Activated T-helper 17 cell treated with anti-CD3 and anti-CD28 coated beads, Interleukin-2, amount 50 U/mL, for 72 hours (primary cell): ENCODE measurements around the gene ADAMTS2. TPM values are rescaled to one million over a fixed set of nuclear protein-coding genes. Genes with fewer than 3 reads are reported as not detected.

Experiments
- ATAC-seq: fragments of 150-1000 bp; cut with Tn5 transposase; replicated peaks from 2 replicates; pipeline ENCODE4 v1.10.0; 2021; ENCODE audit warnings: mild to moderate bottlenecking, moderate library complexity
- H3K27ac Mint-ChIP-seq: one replicate; pipeline ENCODE4 v1.8.0; 2022; ENCODE audit warnings: mixed read lengths
- H3K27me3 Mint-ChIP-seq: one replicate; pipeline ENCODE4 v1.8.0; 2022; ENCODE audit warnings: mixed read lengths
- H3K36me3 Mint-ChIP-seq: one replicate; pipeline ENCODE4 v1.8.0; 2022; ENCODE audit warnings: low read depth, mild to moderate bottlenecking, mixed read lengths
- H3K4me1 Mint-ChIP-seq: one replicate; pipeline ENCODE4 v1.8.0; 2022; ENCODE audit warnings: mixed read lengths
- H3K4me3 Mint-ChIP-seq: one replicate; pipeline ENCODE4 v1.8.0; 2022; ENCODE audit warnings: mild to moderate bottlenecking, mixed read lengths
- H3K9me3 Mint-ChIP-seq: one replicate; pipeline ENCODE4 v1.8.0; 2022; ENCODE audit warnings: mixed read lengths
- total RNA-seq, 2 donors: library from RNA; stranded (reverse); gene quantifications; one replicate each; pipeline ENCODE4 v1.2.3, GENCODE V29; 2022

The ADAMTS2 gene
- total RNA-seq, 2 donors from 2014 or later, result not detected

- Mint-ChIP-seq H3K4me3 (no peak overlapping the region), H3K9me3 (no peaks in the 10 kb centered on the region), H3K27me3 (peaks cover 4% of the 10 kb centered on the region), H3K27ac (no peak overlapping the region), H3K36me3 (no peaks in the 10 kb centered on the region), H3K4me1 (no peaks in the 10 kb centered on the region)
- no peak for ATAC-seq
These were observed 15.9 kb upstream of the ADAMTS2 start for GRCh38 chr5:179361037-179361603.

DNA sequence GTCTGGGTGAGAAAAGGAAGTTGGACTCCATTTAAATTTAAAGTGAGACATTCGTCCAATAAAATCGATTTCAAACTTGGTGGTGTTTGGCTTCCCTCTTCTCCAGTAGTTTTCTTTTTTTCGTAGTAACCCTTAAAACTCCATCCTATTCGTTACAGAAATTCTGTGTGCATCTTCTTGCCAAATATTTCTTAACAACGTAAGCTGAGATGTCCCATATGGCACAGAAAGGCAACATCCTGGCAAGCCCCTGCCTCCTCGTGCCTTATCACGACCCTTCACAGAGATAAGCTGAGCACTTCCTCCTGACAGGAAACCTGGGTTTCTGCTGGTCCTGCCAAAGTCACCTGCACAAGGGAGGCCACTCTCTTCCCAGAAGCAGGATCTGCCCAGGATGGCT is 11.8 kb upstream of the ADAMTS2 start:
- H3K4me3 Mint-ChIP-seq, result no peak overlapping the region
- H3K9me3 Mint-ChIP-seq, result no peaks in the 10 kb centered on the region
- ATAC-seq, result no peak
- H3K4me1 Mint-ChIP-seq, result no peaks in the 10 kb centered on the region
- peaks cover under 1% of the 10 kb centered on the region for H3K27me3 Mint-ChIP-seq
- no peak overlapping the region for H3K27ac Mint-ChIP-seq
- no peaks in the 10 kb centered on the region for H3K36me3 Mint-ChIP-seq

- H3K4me1 Mint-ChIP-seq, result no peaks in the 10 kb centered on the region
- no peak for ATAC-seq
- H3K36me3 Mint-ChIP-seq, result no peaks in the 10 kb centered on the region
- H3K27ac Mint-ChIP-seq, result no peak overlapping the region
- H3K9me3 Mint-ChIP-seq, result no peaks in the 10 kb centered on the region
- H3K4me3 Mint-ChIP-seq, result no peak overlapping the region
- H3K27me3 Mint-ChIP-seq, result peaks cover 5% of the 10 kb centered on the region
These were observed 11.0 kb upstream of the ADAMTS2 start for GRCh38 chr5:179355976-179356974.

- no peak overlapping the region for H3K27ac Mint-ChIP-seq
These were observed 9.1 kb upstream of the ADAMTS2 start for GRCh38 chr5:179354305-179354882.

GRCh38 chr5:179348843-179349242 is 3.6 kb upstream of the ADAMTS2 start:
- Mint-ChIP-seq H3K27ac (no peak overlapping the region), H3K4me1 (no peaks in the 10 kb centered on the region), H3K9me3 (no peaks in the 10 kb centered on the region), H3K36me3 (no peaks in the 10 kb centered on the region), H3K4me3 (no peak overlapping the region), H3K27me3 (peaks cover 31% of the 10 kb centered on the region)
- no peak for ATAC-seq

More at GRCh38 chr5:179354305-179354882, 9.1 kb upstream of the ADAMTS2 start:
- no peak for ATAC-seq
- H3K4me3 Mint-ChIP-seq, result no peak overlapping the region
- H3K9me3 Mint-ChIP-seq, result no peaks in the 10 kb centered on the region
- H3K27me3 Mint-ChIP-seq, result peaks cover 11% of the 10 kb centered on the region
- H3K4me1 Mint-ChIP-seq, result no peaks in the 10 kb centered on the region
- H3K36me3 Mint-ChIP-seq, result no peaks in the 10 kb centered on the region

DNA sequence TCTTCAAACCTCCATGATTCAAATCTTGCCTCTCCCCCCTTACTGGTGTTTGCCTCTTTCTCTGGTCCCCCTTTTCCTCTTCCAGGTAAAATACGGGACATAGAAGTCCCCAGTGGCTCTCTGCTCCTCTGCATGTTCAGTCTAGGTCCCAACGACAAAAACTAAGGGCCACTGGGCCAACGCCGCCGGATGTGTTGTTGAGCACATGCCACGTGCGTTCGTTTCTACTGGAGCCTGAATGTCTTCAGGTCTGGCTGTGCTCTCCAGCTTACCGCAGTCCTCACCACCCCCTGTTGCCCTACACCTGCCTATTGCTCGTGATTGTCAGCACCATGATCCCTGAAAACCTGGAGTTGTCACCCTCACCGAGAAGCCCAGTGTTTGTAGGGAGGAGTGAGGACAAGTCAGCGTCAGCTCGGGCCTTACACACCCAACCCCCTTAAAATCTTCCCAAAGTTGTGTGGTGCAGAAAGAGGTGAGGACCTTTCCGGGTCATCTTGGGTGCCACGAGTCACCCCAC is 2.8 kb upstream of the ADAMTS2 start:
- Mint-ChIP-seq H3K27me3 (peaks cover 35% of the 10 kb centered on the region), H3K9me3 (no peaks in the 10 kb centered on the region), H3K36me3 (no peaks in the 10 kb centered on the region), H3K27ac (no peak overlapping the region), H3K4me1 (no peaks in the 10 kb centered on the region), H3K4me3 (no peak overlapping the region)
- no peak for ATAC-seq

- no peak overlapping the region for H3K27ac Mint-ChIP-seq
- H3K4me3 Mint-ChIP-seq, result no peak overlapping the region
- ATAC-seq, result no peak
- no peaks in the 10 kb centered on the region for H3K9me3 Mint-ChIP-seq
- no peaks in the 10 kb centered on the region for H3K4me1 Mint-ChIP-seq
- H3K27me3 Mint-ChIP-seq, result peaks cover 40% of the 10 kb centered on the region
- no peaks in the 10 kb centered on the region for H3K36me3 Mint-ChIP-seq
These were observed 2.3 kb upstream of the ADAMTS2 start for GRCh38 chr5:179347581-179347980.

- H3K36me3 Mint-ChIP-seq, result no peaks in the 10 kb centered on the region
- no peaks in the 10 kb centered on the region for H3K9me3 Mint-ChIP-seq
- no peaks in the 10 kb centered on the region for H3K4me1 Mint-ChIP-seq
- no peak for ATAC-seq
- no peak overlapping the region for H3K27ac Mint-ChIP-seq
- H3K4me3 Mint-ChIP-seq, result no peak overlapping the region
- peaks cover 47% of the 10 kb centered on the region for H3K27me3 Mint-ChIP-seq
These were observed 1.6 kb upstream of the ADAMTS2 start for GRCh38 chr5:179346875-179347274.

GRCh38 chr5:179346401-179346800 is 1.1 kb upstream of the ADAMTS2 start:
- Mint-ChIP-seq H3K9me3 (no peaks in the 10 kb centered on the region), H3K36me3 (no peaks in the 10 kb centered on the region), H3K4me3 (peak overlapping the region; percentile 35), H3K27ac (no peak overlapping the region), H3K4me1 (no peaks in the 10 kb centered on the region), H3K27me3 (peaks cover 45% of the 10 kb centered on the region)
- no peak for ATAC-seq

GRCh38 chr5:179345183-179345432 is 153 bp downstream of the ADAMTS2 start:
- no peaks in the 10 kb centered on the region for H3K4me1 Mint-ChIP-seq
- no peaks in the 10 kb centered on the region for H3K36me3 Mint-ChIP-seq
- H3K27me3 Mint-ChIP-seq, result peaks cover 47% of the 10 kb centered on the region
- H3K27ac Mint-ChIP-seq, result no peak overlapping the region
- H3K4me3 Mint-ChIP-seq, result no peak overlapping the region
- H3K9me3 Mint-ChIP-seq, result no peaks in the 10 kb centered on the region
- ATAC-seq, result no peak

DNA sequence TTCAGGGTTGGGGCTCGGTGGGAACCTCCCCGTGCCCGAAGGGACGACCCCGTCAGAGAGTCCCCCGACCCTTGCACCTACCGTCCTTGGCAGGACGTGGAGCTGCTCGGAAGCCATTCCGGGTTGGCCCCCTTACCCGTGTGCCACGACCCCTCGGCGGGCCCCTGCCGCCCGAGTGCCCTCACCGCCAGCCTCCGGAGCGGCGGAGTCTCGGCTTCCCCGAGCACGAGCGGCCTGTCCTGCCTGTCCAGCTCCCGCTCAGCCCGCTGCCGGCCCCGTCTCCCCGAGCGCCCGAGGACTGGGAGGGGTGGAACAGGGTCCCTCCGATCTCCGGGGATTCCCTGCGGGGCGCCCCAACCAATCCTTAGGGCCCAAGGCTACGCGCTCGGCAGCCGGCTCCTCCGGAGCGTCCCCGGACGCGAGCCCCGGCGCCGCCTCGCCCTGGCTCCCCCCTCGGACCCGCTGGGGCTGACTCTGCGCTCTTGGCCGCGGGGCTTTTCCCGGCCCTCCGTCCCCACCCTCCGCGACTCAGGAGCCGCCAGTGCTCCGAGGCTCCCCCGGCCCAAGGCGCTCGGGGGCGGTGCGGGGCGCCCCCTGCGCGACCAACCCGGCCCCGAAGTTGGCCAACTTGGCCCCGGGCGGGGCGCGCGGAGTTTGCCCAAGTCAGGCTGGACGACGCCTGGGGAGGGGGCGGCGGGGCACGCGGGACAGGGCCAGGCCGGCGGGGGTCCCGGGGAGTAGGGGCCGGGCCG is 654 bp downstream of the ADAMTS2 start:
- Mint-ChIP-seq H3K27ac (no peak overlapping the region), H3K4me3 (no peak overlapping the region), H3K9me3 (no peaks in the 10 kb centered on the region), H3K27me3 (peaks cover 43% of the 10 kb centered on the region), H3K4me1 (no peaks in the 10 kb centered on the region), H3K36me3 (no peaks in the 10 kb centered on the region)
- ATAC-seq, result no peak

DNA sequence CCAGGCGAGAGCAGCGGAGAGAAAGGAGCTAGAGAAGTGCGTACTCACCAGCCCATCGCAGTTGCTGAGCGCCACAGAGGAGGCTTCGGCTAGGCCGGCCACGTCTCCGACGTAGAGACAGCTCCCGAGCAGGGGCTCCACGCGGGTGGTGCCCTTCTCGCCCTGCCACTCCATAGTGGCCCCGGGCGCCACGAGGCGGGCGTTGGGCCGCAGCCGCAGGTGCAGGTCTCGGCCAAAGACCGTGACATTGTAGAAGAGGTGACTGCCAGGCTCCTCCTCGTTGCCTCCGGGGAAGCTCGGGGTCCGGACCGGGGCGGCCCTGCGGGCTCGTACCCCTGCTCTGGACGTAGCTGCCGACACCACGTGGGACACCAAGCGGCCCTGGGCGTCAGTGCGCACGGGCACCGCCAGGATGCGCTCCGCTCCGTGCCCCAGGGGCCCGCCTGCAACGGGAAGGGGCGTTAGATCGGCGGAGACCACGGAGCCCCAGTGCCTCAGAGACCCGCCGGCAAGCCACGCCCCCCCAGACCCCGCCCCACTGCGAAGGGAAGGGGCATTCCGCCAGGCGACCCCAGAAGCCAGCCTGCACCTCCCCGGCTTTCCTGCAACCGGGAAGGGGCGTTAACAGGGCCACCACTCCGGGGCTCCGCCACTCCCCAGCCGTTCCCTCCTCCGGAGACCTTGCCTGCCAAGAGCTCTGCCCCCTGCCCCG is 1.4 kb downstream of the ADAMTS2 start:
- Mint-ChIP-seq H3K9me3 (no peaks in the 10 kb centered on the region), H3K36me3 (no peaks in the 10 kb centered on the region), H3K27me3 (peaks cover 43% of the 10 kb centered on the region), H3K4me1 (no peaks in the 10 kb centered on the region), H3K4me3 (no peak overlapping the region), H3K27ac (no peak overlapping the region)
- no peak for ATAC-seq

- no peak overlapping the region for H3K27ac Mint-ChIP-seq
- no peaks in the 10 kb centered on the region for H3K36me3 Mint-ChIP-seq
- ATAC-seq, result no peak
- H3K9me3 Mint-ChIP-seq, result no peaks in the 10 kb centered on the region
- H3K4me1 Mint-ChIP-seq, result no peaks in the 10 kb centered on the region
- H3K4me3 Mint-ChIP-seq, result peak overlapping the region; percentile 31
- H3K27me3 Mint-ChIP-seq, result peaks cover 47% of the 10 kb centered on the region
These were observed 2.1 kb downstream of the ADAMTS2 start for GRCh38 chr5:179343021-179343718.
